Right ventricle myocardium inferior (tissue), 1 donor: ENCODE measurements around the gene CAT. TPM values are rescaled to one million over a fixed set of nuclear protein-coding genes. Genes with fewer than 3 reads are reported as not detected.

Source experiments
- ATAC-seq: fragments of 200-7000 bp; cut with Tn5 transposase; one replicate; pipeline ENCODE4 v1.9.1; 2020; ENCODE audit warnings: mild to moderate bottlenecking, moderate library complexity
- DNase-seq: peaks from one replicate; pipeline ENCODE4 v3.0.0; 2021; ENCODE audit errors: missing footprints
- intact Hi-C: fragments of 100-400 bp; cut with DNase I; formaldehyde crosslinking; loops from one replicate; pipeline ENCODE4 v1.11.0; 2022
- total RNA-seq: library from RNA; stranded (reverse); fragmentation: NEBNext Ultra II Directional; extraction: Animal tissue kit (Norgen Biotek cat#: 25700); gene quantifications from one replicate; pipeline ENCODE4 v1.2.1, GENCODE V29; 2021
- donor health status: DM: no; HTN: yes; CAD: no; lungs with severe emphysema.

CAT gene
- total RNA-seq, 1 donor from 2014 or later = 152 TPM

- intact Hi-C loops = no loop called here
- DNase-seq (no peak), ATAC-seq (no peak)
Observed at GRCh38 chr11:34449013-34449412, 10.3 kb downstream of the CAT start.

GRCh38 chr11:34451053-34451452, 12.3 kb downstream of the CAT start:
- no peak for DNase-seq
- no peak for ATAC-seq
- intact Hi-C loops = no loop called here

- DNase-seq = no peak
- peak; percentile 69 for ATAC-seq
- intact Hi-C loops = no loop called here
Observed at GRCh38 chr11:34454308-34455032, 15.7 kb downstream of the CAT start.

- DNase-seq (no peak), ATAC-seq (no peak)
- intact Hi-C loops = no loop called here
Observed at GRCh38 chr11:34457607-34458006, 18.9 kb downstream of the CAT start.

- intact Hi-C loops = no loop called here
- ATAC-seq (no peak), DNase-seq (no peak)
Observed at GRCh38 chr11:34458525-34458924, 19.8 kb downstream of the CAT start.

- no peak for ATAC-seq
- intact Hi-C loops = no loop called here
- DNase-seq = no peak
Observed at GRCh38 chr11:34459507-34460162, 20.9 kb downstream of the CAT start.

- DNase-seq (peak; percentile 56), ATAC-seq (no peak)
- intact Hi-C loops = no loop called here
Observed at GRCh38 chr11:34460278-34460677, 21.5 kb downstream of the CAT start.

GRCh38 chr11:34461215-34461614, 22.5 kb downstream of the CAT start:
- intact Hi-C loops = no loop called here
- ATAC-seq = no peak
- peak; percentile 49 for DNase-seq

- DNase-seq = no peak
- intact Hi-C loops = no loop called here
- ATAC-seq = no peak
Observed at GRCh38 chr11:34464591-34465051, 25.9 kb downstream of the CAT start.

GRCh38 chr11:34466802-34467488, 28.2 kb downstream of the CAT start:
- ATAC-seq (no peak), DNase-seq (no peak)
- intact Hi-C loops = no loop called here

GRCh38 chr11:34468209-34468841, 29.6 kb downstream of the CAT start:
- ATAC-seq (no peak), DNase-seq (no peak)
- intact Hi-C loops = no loop called here

GRCh38 chr11:34473603-34474169, 35.0 kb downstream of the CAT start:
- ATAC-seq (no peak), DNase-seq (no peak)
- intact Hi-C loops = no loop called here

GRCh38 chr11:34475656-34476055, 36.9 kb downstream of the CAT start:
- no peak for ATAC-seq
- intact Hi-C loops = no loop called here
- DNase-seq = no peak

- ATAC-seq = no peak
- intact Hi-C loops = no loop called here
Observed at GRCh38 chr11:34476849-34477248, 38.1 kb downstream of the CAT start.

GRCh38 chr11:34478845-34479663, 40.3 kb downstream of the CAT start:
- intact Hi-C loops = no loop called here
- DNase-seq (no peak), ATAC-seq (no peak)

More at GRCh38 chr11:34476849-34477248, 38.1 kb downstream of the CAT start:
- no peak for DNase-seq

- ATAC-seq (no peak), DNase-seq (no peak)
- intact Hi-C loops = no loop called here
Observed at GRCh38 chr11:34480314-34480713, 41.6 kb downstream of the CAT start.

- intact Hi-C loops = no loop called here
- ATAC-seq = no peak
- DNase-seq = no peak
Observed at GRCh38 chr11:34481307-34481706, 42.6 kb downstream of the CAT start.

GRCh38 chr11:34483106-34483874, 44.6 kb downstream of the CAT start:
- ATAC-seq = no peak
- no peak for DNase-seq
- intact Hi-C loops = no loop called here
